HepG2 (cell line): ENCODE measurements around the gene WDHD1. TPM values are rescaled to one million over a fixed set of nuclear protein-coding genes. Genes with fewer than 3 reads are reported as not detected.

Experiments used
- ARID4A ChIP-seq: sonication (generic); formaldehyde crosslinking; IDR thresholded peaks from 2 replicates; pipeline ENCODE4 v1.5.0; 2020; ENCODE audit warnings: mild to moderate bottlenecking, missing genetic modification reagents, borderline replicate concordance
- HMGXB4 ChIP-seq, 2 experiments: sonication (generic) in 1 of 2; formaldehyde crosslinking in 1 of 2; IDR thresholded peaks; 2 replicates each; pipeline versions ENCODE4 v1.4.0 to v1.6.1; 2018 to 2020; ENCODE audit warnings: missing genetic modification reagents in 2 of 2, borderline replicate concordance in 1 of 2, low read depth in 1 of 2, mild to moderate bottlenecking in 1 of 2, missing biosample characterization in 1 of 2
- KAT7 ChIP-seq: IDR thresholded peaks from 2 replicates; pipeline ENCODE4 v1.6.1; 2018; ENCODE audit warnings: borderline replicate concordance, missing compliant biosample characterization
- MTF1 ChIP-seq: sonication (generic); formaldehyde crosslinking; IDR thresholded peaks from 2 replicates; pipeline ENCODE4 v1.5.0; 2020; ENCODE audit warnings: missing genetic modification reagents
- NCOA1 ChIP-seq: sonication (generic); formaldehyde crosslinking; IDR thresholded peaks from 2 replicates; pipeline ENCODE4 v1.9.0; 2021; ENCODE audit warnings: missing genetic modification reagents
- NR2C2 ChIP-seq: sonication (generic); formaldehyde crosslinking; IDR thresholded peaks from 2 replicates; pipeline ENCODE4 v1.4.0; 2020; ENCODE audit warnings: missing genetic modification reagents, mild to moderate bottlenecking, moderate library complexity, borderline replicate concordance
- SALL2 ChIP-seq: sonication (generic); formaldehyde crosslinking; IDR thresholded peaks from 2 replicates; pipeline ENCODE4 v1.8.1; 2023; ENCODE audit warnings: mild to moderate bottlenecking, missing genetic modification reagents, inconsistent platforms
- SMARCE1 ChIP-seq: fragments of 450-650 bp; IDR thresholded peaks from 2 replicates; pipeline ENCODE4 v1.6.1; 2017; ENCODE audit warnings: borderline replicate concordance
- TCF12 ChIP-seq, 2 experiments: fragments of 450-650 bp in 1 of 2; sonication (generic) in 1 of 2; formaldehyde crosslinking in 1 of 2; IDR thresholded peaks; 2 replicates each; pipeline versions ENCODE4 v1.6.1 to v1.8.0; 2017 to 2022; ENCODE audit warnings: antibody characterized with exemption in 1 of 2, mild to moderate bottlenecking in 1 of 2, missing genetic modification reagents in 1 of 2, moderate library complexity in 1 of 2
- ZBTB26 ChIP-seq: IDR thresholded peaks from 2 replicates; pipeline ENCODE4 v1.6.1; 2016; ENCODE audit warnings: missing compliant biosample characterization, missing genetic modification reagents, borderline replicate concordance
- ZBTB4 ChIP-seq: sonication (generic); formaldehyde crosslinking; IDR thresholded peaks from 2 replicates; pipeline ENCODE4 v1.4.0; 2020; ENCODE audit warnings: missing genetic modification reagents, mild to moderate bottlenecking, borderline replicate concordance
- ZBTB7A ChIP-seq: sonication (generic); formaldehyde crosslinking; IDR thresholded peaks from 2 replicates; pipeline ENCODE4 v1.8.0; 2022; ENCODE audit warnings: mild to moderate bottlenecking, missing genetic modification reagents
- ZNF30 ChIP-seq: sonication (generic); formaldehyde crosslinking; IDR thresholded peaks from 2 replicates; pipeline ENCODE4 v1.5.0; 2020; ENCODE audit warnings: mild to moderate bottlenecking, missing genetic modification reagents
- ZNF326 ChIP-seq: sonication (generic); formaldehyde crosslinking; IDR thresholded peaks from 2 replicates; pipeline ENCODE4 v1.4.0; 2020; ENCODE audit warnings: missing genetic modification reagents, borderline replicate concordance
- ZNF746 ChIP-seq: sonication (generic); formaldehyde crosslinking; IDR thresholded peaks from 2 replicates; pipeline ENCODE4 v1.8.0; 2022; ENCODE audit warnings: mild to moderate bottlenecking, missing genetic modification reagents
- ZNF788 ChIP-seq: sonication (generic); formaldehyde crosslinking; IDR thresholded peaks from 2 replicates; pipeline ENCODE4 v1.5.0; 2020; ENCODE audit warnings: mild to moderate bottlenecking, missing genetic modification reagents, borderline replicate concordance
- polyA plus RNA-seq, 8 experiments: library from polyadenylated mRNA; depleted of rRNA in 3 of 8; stranded (reverse) in 7 of 8; unstranded in 1 of 8; fragments of >200 nt; fragmentation: Illumina TruSeq in 4 of 8; extraction: Trizol in 4 of 8; gene quantifications; 2 replicates each; pipeline versions ENCODE4 v1.2.1 to v1.2.3, GENCODE V29; 2011 to 2016; ENCODE audit warnings: low read depth in 4 of 8, missing spikeins in 1 of 8, mixed read lengths in 1 of 8; ENCODE audit not compliant: insufficient read depth in 1 of 8
- total RNA-seq, 5 experiments: library from RNA; depleted of rRNA; stranded (reverse); fragments of >200 nt; fragmentation: Illumina TruSeq; extraction: Trizol; gene quantifications; 2 replicates each; pipeline ENCODE4 v1.2.3, GENCODE V29; 2016; ENCODE audit warnings: low read depth in 1 of 5

The WDHD1 gene
- total and polyA plus RNA-seq, 2 of the 13 experiments (the other 11 are each of a cell fraction or from before 2014, with no cell fraction given), result 5.5 to 27.5 TPM

GRCh38 chr14:54902521-54903420 is 124.1 kb downstream of the WDHD1 start, which contains the start of gene GCH1 (continued):
- TF ChIP-seq ZNF30 (CRISPR knock-in tag) (peak; percentile 80; the same call in 1 of the 2 replicates), SMARCE1 (no peak), ZBTB4 (CRISPR knock-in tag) (no peak), ZBTB7A (CRISPR knock-in tag) (peak; percentile 46; the same call in 1 of the 2 replicates), SALL2 (CRISPR knock-in tag) (peak; percentile 32; the same call in 1 of the 2 replicates), NR2C2 (CRISPR knock-in tag) (peak; percentile 74; the same call in 1 of the 2 replicates), KAT7 (CRISPR knock-in tag) (0 out of 2 replicates have a peak, but pooled peaks have one; percentile 46), ARID4A (peak; percentile 76; the same call in 1 of the 2 replicates), ZNF326 (CRISPR knock-in tag) (no peak), ZNF746 (CRISPR knock-in tag) (0 out of 2 replicates have a peak, but pooled peaks have one; percentile 9), ZBTB26 (CRISPR knock-in tag) (0 out of 2 replicates have a peak, but pooled peaks have one; percentile 8), NCOA1 (CRISPR knock-in tag) (0 out of 2 replicates have a peak, but pooled peaks have one; percentile 52), ZNF788 (CRISPR knock-in tag) (no peak), HMGXB4 (CRISPR knock-in tag; IDR thresholded peaks at IDR 0.05; ENCODE audit: borderline replicate concordance in 1 of 2, low read depth in 1 of 2) (peak; percentile 67 to 84; a peak in 3 of 4 replicates), MTF1 (CRISPR knock-in tag) (no peak; the same call in 1 of the 2 replicates), TCF12 (IDR thresholded peaks at IDR 0.05) (no peak), TCF12 (CRISPR knock-in tag; IDR thresholded peaks at IDR 0.05) (0 out of 2 replicates have a peak, but pooled peaks have one; percentile 40)
